Left ventricle myocardium superior (tissue), 1 donor: Measurements from ENCODE around the gene KDM5C. TPM values are rescaled to one million over a fixed set of nuclear protein-coding genes. Genes with fewer than 3 reads are reported as not detected.
"Not testable (repeated sequence)": the region's sequence is repeated elsewhere in the genome, so short reads cannot be mapped to it uniquely, and the experiment has no call there.

Source experiments
- ATAC-seq: fragments of 200-7000 bp; cut with Tn5 transposase; one replicate; pipeline ENCODE4 v1.9.1; 2020; ENCODE audit warnings: mild to moderate bottlenecking, moderate library complexity
- DNase-seq: peaks from one replicate; pipeline ENCODE4 v3.0.0-alpha.2; 2020
- intact Hi-C: fragments of 100-400 bp; cut with micrococcal nuclease; formaldehyde crosslinking; loops from one replicate; pipeline ENCODE4 v1.11.0; 2022
- total RNA-seq: library from RNA; stranded (reverse); fragmentation: NEBNext Ultra II Directional; extraction: Animal tissue kit (Norgen Biotek cat#: 25700); gene quantifications from one replicate; pipeline ENCODE4 v1.2.1, GENCODE V29; 2021
- donor health status: DM: no; HTN: yes; CAD: no; lungs with severe emphysema.

The KDM5C gene
- total RNA-seq, 1 donor from 2014 or later, result 33.7 TPM

DNA sequence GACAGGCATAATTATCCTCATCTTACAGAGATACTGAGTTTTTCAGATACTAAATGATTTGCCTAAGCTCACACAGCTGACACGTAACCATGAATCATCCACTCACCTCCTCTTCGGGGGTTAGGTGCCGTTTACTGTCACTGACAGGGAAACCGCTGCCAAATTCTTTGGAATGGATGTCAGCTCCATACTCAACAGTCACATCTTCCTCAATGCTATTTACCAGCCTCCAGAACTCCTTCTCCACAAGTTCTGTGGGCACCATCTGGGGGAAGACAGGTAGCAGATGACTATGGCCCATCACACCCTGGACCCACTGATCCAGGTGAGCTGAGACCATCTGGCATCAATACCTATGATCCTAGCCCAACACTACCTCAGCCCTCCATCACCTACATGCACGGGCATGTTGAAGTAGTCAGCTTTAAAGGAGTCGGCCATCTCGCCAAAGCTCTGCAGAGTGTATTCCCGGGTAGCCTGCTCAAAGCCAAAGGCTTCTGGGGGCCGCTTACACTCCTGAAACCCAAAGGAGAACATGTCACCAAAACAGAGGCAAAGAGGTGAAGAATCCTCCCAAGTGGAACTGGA, 13.5 kb downstream of the KDM5C start:
- DNase-seq (no peak), ATAC-seq (no peak)
- intact Hi-C loops, result no loop called here

DNA sequence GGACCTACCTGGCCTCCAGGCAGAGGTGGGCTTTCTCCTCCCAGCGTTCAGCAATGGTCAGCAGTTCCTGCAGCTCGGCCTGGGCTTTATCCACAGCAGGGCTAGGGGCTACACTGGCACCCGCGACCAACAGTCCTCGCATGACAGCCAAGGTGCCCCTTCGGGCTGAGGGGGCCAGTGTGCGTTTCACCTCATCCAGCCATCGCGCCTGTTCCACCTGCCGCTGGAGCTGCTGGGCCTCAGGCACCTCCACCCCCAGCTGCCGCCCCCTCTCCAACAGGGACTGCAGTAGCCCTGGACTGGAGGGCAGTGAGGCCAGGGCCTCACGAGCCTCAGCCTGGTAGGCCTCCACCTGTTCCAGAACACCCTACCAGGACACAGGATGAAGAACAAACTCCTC, 28.3 kb downstream of the KDM5C start:
- DNase-seq (no peak), ATAC-seq (no peak)
- intact Hi-C loops, result no loop called here

GRCh38 chrX:53195401-53195800, 29.6 kb downstream of the KDM5C start:
- ATAC-seq (no peak), DNase-seq (no peak)
- intact Hi-C loops, result no loop called here

DNA sequence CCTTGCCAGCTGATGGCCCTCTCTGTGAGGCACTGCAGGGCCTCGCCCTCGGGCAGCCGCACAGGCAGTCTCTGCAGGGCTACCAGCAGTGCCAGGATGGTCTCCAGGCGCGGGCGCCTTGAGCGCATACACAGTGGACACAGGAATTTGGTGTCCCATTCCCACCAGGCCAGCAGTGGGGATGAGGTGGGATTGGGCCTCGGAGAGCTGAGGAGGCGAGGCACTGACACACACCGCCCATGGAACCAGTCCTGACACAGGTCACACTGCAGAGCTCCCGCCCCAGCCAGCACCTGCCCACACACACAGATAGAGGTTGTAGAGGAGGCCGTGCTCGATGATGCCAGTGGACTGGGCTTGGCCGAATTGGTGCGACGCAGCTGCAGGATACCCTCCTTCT, 30.7 kb downstream of the KDM5C start:
- DNase-seq (no peak), ATAC-seq (no peak)
- intact Hi-C loops, result no loop called here

DNA sequence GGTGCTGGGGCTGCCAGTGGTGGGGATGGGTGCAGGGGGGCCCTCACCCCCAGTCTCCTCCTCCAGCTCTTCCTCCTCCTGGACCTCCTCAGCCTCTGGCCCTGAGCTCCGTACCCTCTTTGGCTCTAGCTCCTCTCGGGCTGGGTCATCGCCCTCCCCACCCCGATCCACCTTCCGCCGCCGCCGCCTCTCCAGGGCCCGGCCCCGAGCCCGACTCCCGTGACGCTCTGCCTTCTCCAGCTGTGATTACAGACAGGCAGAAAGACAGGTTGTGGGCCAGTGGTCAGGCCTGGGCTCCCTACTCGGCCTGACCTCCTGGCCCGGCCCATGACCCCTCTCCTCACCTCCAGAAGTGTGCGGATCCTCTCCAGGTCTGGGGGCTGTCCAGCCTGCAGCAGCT, 31.9 kb downstream of the KDM5C start:
- intact Hi-C loops, result no loop called here
- ATAC-seq, result no peak
- DNase-seq, result no peak

GRCh38 chrX:53190363-53190960, 34.5 kb downstream of the KDM5C start:
- ATAC-seq (no peak), DNase-seq (no peak)
- intact Hi-C loops, result no loop called here

- DNase-seq (no peak), ATAC-seq (no peak)
- intact Hi-C loops, result no loop called here
Observed at GRCh38 chrX:53188763-53189162, 36.2 kb downstream of the KDM5C start.

GRCh38 chrX:53186351-53186750, 38.7 kb downstream of the KDM5C start:
- no peak for ATAC-seq
- intact Hi-C loops, result no loop called here

DNA sequence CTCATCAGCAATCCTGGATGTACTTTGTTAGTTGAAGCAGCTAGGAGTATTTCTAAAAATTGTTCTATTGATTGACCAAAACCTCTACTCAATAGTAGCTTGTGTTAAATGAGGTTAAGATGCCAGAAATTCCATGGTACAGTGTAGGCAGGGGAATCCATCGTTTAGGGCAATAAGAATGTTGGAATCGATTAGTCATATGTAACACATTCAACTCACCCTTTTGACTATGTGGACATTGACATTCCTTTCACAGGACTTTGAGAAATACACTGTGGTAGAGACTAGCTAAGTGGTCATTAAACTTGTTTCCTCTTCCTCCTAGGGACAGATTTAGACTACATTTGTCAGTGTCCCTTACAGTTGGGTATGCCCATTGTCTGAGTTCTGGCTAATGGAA, 40.2 kb downstream of the KDM5C start:
- intact Hi-C loops, result no loop called here
- DNase-seq, result no peak
- no peak for ATAC-seq

More at GRCh38 chrX:53186351-53186750, 38.7 kb downstream of the KDM5C start:
- no peak for DNase-seq

DNA sequence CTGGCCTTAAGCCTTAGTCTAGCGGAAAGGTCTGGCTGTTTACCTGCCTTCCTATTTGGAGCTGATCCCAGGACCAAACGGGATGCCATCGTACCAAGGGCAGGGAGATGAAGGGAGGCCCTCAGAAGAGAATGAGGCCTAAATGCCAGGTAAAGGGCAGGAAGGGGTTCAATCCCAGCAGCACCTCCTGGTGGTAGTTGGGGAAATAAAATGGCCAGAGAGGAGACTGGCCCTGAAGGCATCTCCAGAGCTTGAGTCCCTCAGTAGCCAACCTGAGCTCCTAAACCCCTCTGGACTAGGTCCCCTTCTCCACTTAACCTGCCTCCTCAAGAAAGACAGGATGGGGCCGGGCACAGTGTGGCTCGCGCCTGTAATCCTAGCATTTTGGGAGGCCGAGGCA, 53.7 kb downstream of the KDM5C start:
- no peak for ATAC-seq
- intact Hi-C loops, result no loop called here
- DNase-seq, result no peak

GRCh38 chrX:53166103-53166502, 58.9 kb downstream of the KDM5C start:
- ATAC-seq (no peak), DNase-seq (no peak)
- intact Hi-C loops, result no loop called here

GRCh38 chrX:53164566-53164965, 60.4 kb downstream of the KDM5C start:
- ATAC-seq, intact Hi-C loops, DNase-seq: not testable (repeated sequence)

DNA sequence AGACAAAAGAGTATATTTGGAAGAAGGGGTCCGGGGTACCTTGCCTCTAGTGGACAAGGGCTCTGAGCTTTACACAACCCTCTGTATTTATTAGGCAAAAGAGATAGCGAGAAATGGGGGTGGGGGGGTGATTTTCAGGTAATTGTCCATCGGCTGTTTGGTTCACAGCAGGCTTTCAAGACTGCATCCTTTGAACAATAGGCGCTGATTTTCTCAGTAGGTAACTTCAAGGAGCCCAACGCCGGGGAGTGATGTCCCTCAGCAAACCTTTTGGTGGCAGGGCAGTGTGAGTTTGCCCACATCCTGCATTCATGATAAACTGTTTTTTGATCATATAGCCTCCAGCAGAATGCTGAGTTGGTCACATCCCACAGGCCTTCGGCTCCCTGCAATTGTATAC, 61.6 kb downstream of the KDM5C start:
- no peak for ATAC-seq
- no peak for DNase-seq
- intact Hi-C loops, result no loop called here

GRCh38 chrX:53160297-53160983, 64.6 kb downstream of the KDM5C start:
- intact Hi-C loops, result no loop called here
- ATAC-seq, result no peak

GRCh38 chrX:53159184-53159583, 65.8 kb downstream of the KDM5C start:
- intact Hi-C loops, result no loop called here
- no peak for ATAC-seq
- DNase-seq, result no peak

More at GRCh38 chrX:53160297-53160983, 64.6 kb downstream of the KDM5C start:
- DNase-seq, result no peak

DNA sequence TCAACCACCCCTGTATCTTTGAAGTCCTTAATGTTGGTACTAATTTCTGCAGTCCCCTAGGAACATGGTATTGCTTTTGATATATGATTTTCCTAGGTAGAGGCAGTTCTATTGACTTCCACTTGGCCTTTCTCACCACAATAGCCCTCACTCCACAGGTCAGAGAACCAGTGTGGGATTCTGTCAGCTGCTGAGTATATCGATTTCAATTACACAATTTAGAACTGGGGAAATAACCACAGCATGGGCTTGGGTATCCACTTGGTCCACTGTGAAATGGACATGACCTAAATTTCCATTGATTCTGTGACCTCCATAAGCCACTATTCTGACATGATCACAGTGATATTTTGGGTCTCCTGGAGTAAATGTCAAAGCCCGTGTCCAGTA, 68.8 kb downstream of the KDM5C start:
- intact Hi-C loops, result no loop called here
- no peak for ATAC-seq
- DNase-seq, result no peak

DNA sequence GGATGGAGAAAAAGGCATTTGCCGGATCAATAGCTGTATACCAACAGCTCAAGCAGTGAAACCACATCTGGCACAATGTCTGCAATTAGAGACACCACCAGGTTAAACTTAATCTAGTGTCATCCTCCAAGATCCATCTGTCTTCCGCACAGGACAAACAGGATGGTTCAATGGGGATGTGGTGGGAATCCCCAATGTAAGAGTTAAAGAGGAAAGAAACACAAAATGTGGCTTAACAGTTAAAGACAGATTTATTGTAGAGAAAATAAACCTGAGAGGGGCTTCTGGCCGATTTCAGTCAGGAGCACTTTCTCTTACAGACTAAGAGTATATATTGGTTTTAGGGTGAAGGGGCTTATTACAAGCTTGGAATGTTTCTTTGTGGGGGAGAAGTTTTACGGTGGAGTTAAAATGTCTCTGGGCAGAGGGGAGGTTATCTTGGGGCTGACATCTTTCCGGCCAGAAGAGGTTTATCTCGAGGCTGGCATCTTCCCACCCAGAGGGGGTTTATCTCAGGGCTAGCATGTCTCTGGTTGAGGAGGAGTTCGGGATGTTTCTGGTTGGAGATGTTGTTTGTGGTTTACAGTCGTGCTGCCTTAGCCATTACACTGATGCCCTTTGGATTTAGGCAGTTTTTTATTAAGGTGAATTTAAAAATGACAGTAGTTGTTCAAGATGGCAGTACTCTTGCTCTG, 69.3 kb downstream of the KDM5C start:
- DNase-seq (no peak), ATAC-seq (no peak)
- intact Hi-C loops, result no loop called here

DNA sequence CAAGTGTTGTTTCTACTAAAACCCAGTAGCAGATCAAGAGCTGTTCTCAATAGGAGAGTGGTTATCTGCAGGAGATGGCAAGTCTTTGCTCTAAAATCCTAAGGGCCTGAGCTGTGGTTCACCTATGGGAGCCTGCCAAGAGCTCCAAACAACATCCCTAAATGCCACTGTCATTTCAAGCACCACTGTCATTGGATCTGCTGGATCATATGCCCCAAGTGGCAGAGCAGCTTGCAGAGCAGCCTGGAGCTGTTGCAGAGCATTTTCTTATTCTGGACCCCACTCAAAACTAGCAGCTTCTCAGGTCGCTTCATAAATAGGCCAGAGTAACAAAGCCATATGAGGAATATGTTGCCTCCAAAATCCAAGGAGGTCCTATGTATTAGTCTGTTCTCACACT, 71.4 kb downstream of the KDM5C start:
- no peak for ATAC-seq
- intact Hi-C loops, result no loop called here
- no peak for DNase-seq
